ENCODE data around the gene NTNG1. TPM values are rescaled to one million over a fixed set of nuclear protein-coding genes. Genes with fewer than 3 reads are reported as not detected.

NTNG1 gene
- total and polyA plus RNA-seq, 5 donors from 2014 or later: not detected

- H3K36me3 Mint-ChIP-seq: no peaks in the 10 kb centered on the region
Observed at GRCh38 chr1:107394301-107394700, 253.5 kb downstream of the NTNG1 start.

GRCh38 chr1:107401704-107402103 is 260.9 kb downstream of the NTNG1 start:
- DNase-seq: no peak
- Mint-ChIP-seq H3K27ac (no peak overlapping the region), H3K4me3 (no peak overlapping the region), H3K4me1 (no peaks in the 10 kb centered on the region), H3K36me3 (no peaks in the 10 kb centered on the region), H3K27me3 (peaks cover 6% of the 10 kb centered on the region), H3K9me3 (no peaks in the 10 kb centered on the region)
- Histone ChIP-seq H3K4me3 (ENCODE audit: low read depth, low read length) (no peak overlapping the region), H3K27ac (ENCODE audit: insufficient read depth, low read length, poor library complexity, severe bottlenecking) (no peak overlapping the region), H3K36me3 (ENCODE audit: control insufficient read depth, insufficient read depth, low read length) (no peaks in the 10 kb centered on the region), H3K9me3 (ENCODE audit: control insufficient read depth in 2 of 2, low read length in 2 of 2) (no peaks in the 10 kb centered on the region), H3K4me1 (ENCODE audit: control insufficient read depth, insufficient read depth, low read length, poor library complexity, severe bottlenecking) (no peaks in the 10 kb centered on the region), H3K27me3 (ENCODE audit: control insufficient read depth, insufficient read depth, low read length) (no peaks in the 10 kb centered on the region)
- ATAC-seq (ENCODE audit: low read depth in 2 of 2): no peak

More at GRCh38 chr1:107394301-107394700, 253.5 kb downstream of the NTNG1 start:
- peaks cover 0 to 2% (median 0%) of the 10 kb centered on the region in 7 donors for H3K9me3 Mint-ChIP-seq
- Histone ChIP-seq H3K27me3 (ENCODE audit: control insufficient read depth, insufficient read depth, low read length) (no peaks in the 10 kb centered on the region), H3K27ac (ENCODE audit: insufficient read depth, low read length, poor library complexity, severe bottlenecking) (no peak overlapping the region), H3K4me1 (ENCODE audit: control insufficient read depth, insufficient read depth, low read length, poor library complexity, severe bottlenecking) (no peaks in the 10 kb centered on the region), H3K4me3 (ENCODE audit: low read depth, low read length) (no peak overlapping the region), H3K9me3 (ENCODE audit: control insufficient read depth in 2 of 2, low read length in 2 of 2) (no peaks in the 10 kb centered on the region), H3K36me3 (ENCODE audit: control insufficient read depth, insufficient read depth, low read length) (no peaks in the 10 kb centered on the region)
- H3K27me3 Mint-ChIP-seq: peaks cover 6% of the 10 kb centered on the region
- DNase-seq: no peak
- no peak overlapping the region for H3K27ac Mint-ChIP-seq
- no peak for ATAC-seq (ENCODE audit: low read depth in 2 of 2)
- no peaks in the 10 kb centered on the region for H3K4me1 Mint-ChIP-seq
- H3K4me3 Mint-ChIP-seq: no peak overlapping the region

- Mint-ChIP-seq H3K9me3 (no peaks in the 10 kb centered on the region), H3K27ac (no peak overlapping the region), H3K4me1 (no peaks in the 10 kb centered on the region), H3K36me3 (no peaks in the 10 kb centered on the region), H3K4me3 (no peak overlapping the region), H3K27me3 (peaks cover 6% of the 10 kb centered on the region)
- H3K9me3 ChIP-seq (ENCODE audit: control insufficient read depth in 2 of 2, low read length in 2 of 2): no peaks in the 10 kb centered on the region
- H3K4me1 ChIP-seq (ENCODE audit: control insufficient read depth, insufficient read depth, low read length, poor library complexity, severe bottlenecking): no peaks in the 10 kb centered on the region
- H3K4me3 ChIP-seq (ENCODE audit: low read depth, low read length): no peak overlapping the region
- no peak for ATAC-seq (ENCODE audit: low read depth in 2 of 2)
- no peak overlapping the region for H3K27ac ChIP-seq (ENCODE audit: insufficient read depth, low read length, poor library complexity, severe bottlenecking)
- H3K27me3 ChIP-seq (ENCODE audit: control insufficient read depth, insufficient read depth, low read length): no peaks in the 10 kb centered on the region
- no peaks in the 10 kb centered on the region for H3K36me3 ChIP-seq (ENCODE audit: control insufficient read depth, insufficient read depth, low read length)
- no peak for DNase-seq
Observed at GRCh38 chr1:107404756-107405155, 263.9 kb downstream of the NTNG1 start.

- H3K27ac ChIP-seq (ENCODE audit: insufficient read depth, low read length, poor library complexity, severe bottlenecking): no peak overlapping the region
- H3K27me3 ChIP-seq (ENCODE audit: control insufficient read depth, insufficient read depth, low read length): no peaks in the 10 kb centered on the region
- DNase-seq (no peak), ATAC-seq (ENCODE audit: low read depth in 2 of 2) (no peak)
- H3K9me3 ChIP-seq (ENCODE audit: control insufficient read depth in 2 of 2, low read length in 2 of 2): no peaks in the 10 kb centered on the region
- Mint-ChIP-seq H3K4me1 (no peaks in the 10 kb centered on the region), H3K27ac (no peak overlapping the region), H3K4me3 (no peak overlapping the region), H3K27me3 (peaks cover 9% of the 10 kb centered on the region), H3K36me3 (no peaks in the 10 kb centered on the region), H3K9me3 (no peaks in the 10 kb centered on the region)
- no peaks in the 10 kb centered on the region for H3K36me3 ChIP-seq (ENCODE audit: control insufficient read depth, insufficient read depth, low read length)
- no peak overlapping the region for H3K4me3 ChIP-seq (ENCODE audit: low read depth, low read length)
- H3K4me1 ChIP-seq (ENCODE audit: control insufficient read depth, insufficient read depth, low read length, poor library complexity, severe bottlenecking): no peaks in the 10 kb centered on the region
Observed at GRCh38 chr1:107405236-107405635, 264.4 kb downstream of the NTNG1 start.

- Mint-ChIP-seq H3K27ac (no peak overlapping the region), H3K27me3 (peaks cover 16% of the 10 kb centered on the region), H3K9me3 (no peaks in the 10 kb centered on the region), H3K4me1 (no peaks in the 10 kb centered on the region), H3K36me3 (no peaks in the 10 kb centered on the region), H3K4me3 (no peak overlapping the region)
- Histone ChIP-seq H3K9me3 (ENCODE audit: control insufficient read depth in 2 of 2, low read length in 2 of 2) (no peaks in the 10 kb centered on the region), H3K27me3 (ENCODE audit: control insufficient read depth, insufficient read depth, low read length) (no peaks in the 10 kb centered on the region), H3K27ac (ENCODE audit: insufficient read depth, low read length, poor library complexity, severe bottlenecking) (no peak overlapping the region), H3K4me3 (ENCODE audit: low read depth, low read length) (no peak overlapping the region), H3K4me1 (ENCODE audit: control insufficient read depth, insufficient read depth, low read length, poor library complexity, severe bottlenecking) (no peaks in the 10 kb centered on the region), H3K36me3 (ENCODE audit: control insufficient read depth, insufficient read depth, low read length) (no peaks in the 10 kb centered on the region)
- DNase-seq (no peak), ATAC-seq (ENCODE audit: low read depth in 2 of 2) (no peak)
Observed at GRCh38 chr1:107407011-107407410, 266.2 kb downstream of the NTNG1 start.

- peaks cover 23% of the 10 kb centered on the region for H3K27me3 Mint-ChIP-seq
Observed at GRCh38 chr1:107413546-107413945, 272.7 kb downstream of the NTNG1 start.

GRCh38 chr1:107413951-107414350 is 273.1 kb downstream of the NTNG1 start:
- DNase-seq (no peak), ATAC-seq (ENCODE audit: low read depth in 2 of 2) (no peak)
- Mint-ChIP-seq H3K4me3 (no peak overlapping the region), H3K27ac (no peak overlapping the region), H3K4me1 (no peaks in the 10 kb centered on the region), H3K9me3 (no peaks in the 10 kb centered on the region), H3K36me3 (no peaks in the 10 kb centered on the region), H3K27me3 (peaks cover 23% of the 10 kb centered on the region)
- Histone ChIP-seq H3K27ac (ENCODE audit: insufficient read depth, low read length, poor library complexity, severe bottlenecking) (no peak overlapping the region), H3K9me3 (ENCODE audit: control insufficient read depth in 2 of 2, low read length in 2 of 2) (no peaks in the 10 kb centered on the region), H3K4me1 (ENCODE audit: control insufficient read depth, insufficient read depth, low read length, poor library complexity, severe bottlenecking) (no peaks in the 10 kb centered on the region), H3K36me3 (ENCODE audit: control insufficient read depth, insufficient read depth, low read length) (no peaks in the 10 kb centered on the region), H3K27me3 (ENCODE audit: control insufficient read depth, insufficient read depth, low read length) (no peaks in the 10 kb centered on the region), H3K4me3 (ENCODE audit: low read depth, low read length) (no peak overlapping the region)

More at GRCh38 chr1:107413546-107413945, 272.7 kb downstream of the NTNG1 start:
- ATAC-seq (ENCODE audit: low read depth in 2 of 2): no peak
- H3K4me1 Mint-ChIP-seq: no peaks in the 10 kb centered on the region
- no peaks in the 10 kb centered on the region for H3K4me1 ChIP-seq (ENCODE audit: control insufficient read depth, insufficient read depth, low read length, poor library complexity, severe bottlenecking)
- H3K27ac ChIP-seq (ENCODE audit: insufficient read depth, low read length, poor library complexity, severe bottlenecking): no peak overlapping the region
- H3K27ac Mint-ChIP-seq: no peak overlapping the region
- no peaks in the 10 kb centered on the region for H3K9me3 Mint-ChIP-seq
- H3K9me3 ChIP-seq (ENCODE audit: control insufficient read depth in 2 of 2, low read length in 2 of 2): no peaks in the 10 kb centered on the region
- H3K27me3 ChIP-seq (ENCODE audit: control insufficient read depth, insufficient read depth, low read length): no peaks in the 10 kb centered on the region
- no peak overlapping the region for H3K4me3 Mint-ChIP-seq
- H3K4me3 ChIP-seq (ENCODE audit: low read depth, low read length): no peak overlapping the region
- H3K36me3 Mint-ChIP-seq: no peaks in the 10 kb centered on the region
- DNase-seq: no peak
- no peaks in the 10 kb centered on the region for H3K36me3 ChIP-seq (ENCODE audit: control insufficient read depth, insufficient read depth, low read length)

- no peak overlapping the region for H3K27ac ChIP-seq (ENCODE audit: insufficient read depth, low read length, poor library complexity, severe bottlenecking)
- Mint-ChIP-seq H3K9me3 (no peaks in the 10 kb centered on the region), H3K27ac (no peak overlapping the region), H3K36me3 (no peaks in the 10 kb centered on the region), H3K27me3 (peaks cover 23% of the 10 kb centered on the region), H3K4me3 (no peak overlapping the region), H3K4me1 (no peaks in the 10 kb centered on the region)
- H3K9me3 ChIP-seq (ENCODE audit: control insufficient read depth in 2 of 2, low read length in 2 of 2): no peaks in the 10 kb centered on the region
- DNase-seq (no peak), ATAC-seq (ENCODE audit: low read depth in 2 of 2) (no peak)
- H3K27me3 ChIP-seq (ENCODE audit: control insufficient read depth, insufficient read depth, low read length): no peaks in the 10 kb centered on the region
- H3K36me3 ChIP-seq (ENCODE audit: control insufficient read depth, insufficient read depth, low read length): no peaks in the 10 kb centered on the region
- H3K4me3 ChIP-seq (ENCODE audit: low read depth, low read length): no peak overlapping the region
- H3K4me1 ChIP-seq (ENCODE audit: control insufficient read depth, insufficient read depth, low read length, poor library complexity, severe bottlenecking): no peaks in the 10 kb centered on the region
Observed at GRCh38 chr1:107414550-107414949, 273.7 kb downstream of the NTNG1 start.
